ENCODE results near the gene COG4.

COG4 gene

DNA sequence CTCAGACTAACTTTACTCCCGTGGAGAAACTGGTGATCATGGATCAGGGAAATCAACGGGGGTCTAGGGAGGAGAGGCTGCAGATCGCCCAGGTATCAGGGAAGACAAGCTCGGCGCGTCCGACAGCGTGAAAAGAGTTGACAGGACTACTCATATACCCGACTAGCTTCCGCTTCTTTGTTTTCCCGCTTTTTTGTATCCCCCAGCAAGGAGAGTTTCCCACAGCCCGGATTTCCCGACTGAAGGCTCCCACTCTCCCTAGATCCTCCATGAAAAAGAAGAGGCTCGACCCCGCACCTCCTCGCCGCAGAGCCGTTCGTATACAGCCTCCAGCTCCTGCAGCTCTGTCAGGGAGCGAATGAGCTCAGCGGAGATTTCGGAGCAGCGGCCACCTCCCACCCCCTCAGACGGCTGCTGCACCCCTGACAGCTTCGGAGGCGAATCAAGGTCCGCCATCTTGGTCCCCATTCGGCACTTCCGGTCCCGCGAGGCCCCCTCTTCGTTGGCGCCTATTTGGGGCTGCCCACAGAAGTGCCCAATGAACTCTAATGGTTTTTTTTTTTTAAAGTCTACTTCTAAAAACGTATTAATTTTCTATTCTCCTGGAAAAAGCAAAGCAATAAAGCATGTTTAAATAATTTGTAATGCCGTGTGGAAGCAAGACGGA lies at the start of gene COG4:
Gene COG4 (minus strand): TSS at position 479 of the 667 bp plus-strand sequence. CDS start 11 bp downstream, at position 468.
- TF ChIP-seq EZH2 (IDR thresholded peaks at IDR 0.05; ENCODE audit: borderline replicate concordance, low read depth, low read length, severe bottlenecking), result no peak
- TF ChIP-seq, protein P1, sequence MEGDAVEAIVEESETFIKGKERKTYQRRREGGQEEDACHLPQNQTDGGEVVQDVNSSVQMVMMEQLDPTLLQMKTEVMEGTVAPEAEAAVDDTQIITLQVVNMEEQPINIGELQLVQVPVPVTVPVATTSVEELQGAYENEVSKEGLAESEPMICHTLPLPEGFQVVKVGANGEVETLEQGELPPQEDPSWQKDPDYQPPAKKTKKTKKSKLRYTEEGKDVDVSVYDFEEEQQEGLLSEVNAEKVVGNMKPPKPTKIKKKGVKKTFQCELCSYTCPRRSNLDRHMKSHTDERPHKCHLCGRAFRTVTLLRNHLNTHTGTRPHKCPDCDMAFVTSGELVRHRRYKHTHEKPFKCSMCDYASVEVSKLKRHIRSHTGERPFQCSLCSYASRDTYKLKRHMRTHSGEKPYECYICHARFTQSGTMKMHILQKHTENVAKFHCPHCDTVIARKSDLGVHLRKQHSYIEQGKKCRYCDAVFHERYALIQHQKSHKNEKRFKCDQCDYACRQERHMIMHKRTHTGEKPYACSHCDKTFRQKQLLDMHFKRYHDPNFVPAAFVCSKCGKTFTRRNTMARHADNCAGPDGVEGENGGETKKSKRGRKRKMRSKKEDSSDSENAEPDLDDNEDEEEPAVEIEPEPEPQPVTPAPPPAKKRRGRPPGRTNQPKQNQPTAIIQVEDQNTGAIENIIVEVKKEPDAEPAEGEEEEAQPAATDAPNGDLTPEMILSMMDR (IDR thresholded peaks at IDR 0.05; ENCODE audit: borderline replicate concordance, extremely low read depth, low read length, poor library complexity, severe bottlenecking), result no peak
- Histone ChIP-seq H3K79me2 (ENCODE audit: insufficient read depth, low read length) (peaks cover 76% of the 10 kb centered on the region), H3K9me3 (ENCODE audit: insufficient read depth, low read length, severe bottlenecking) (no peaks in the 10 kb centered on the region), H4K20me1 (ENCODE audit: insufficient read depth, low read length) (peaks cover 21% of the 10 kb centered on the region), H3K27ac (ENCODE audit: low read length) (peak within 1 kb of the TSS; percentile 97), H3K4me3 (ENCODE audit: low read depth in 1 of 2, low read length in 2 of 2) (peak within 1 kb of the TSS; percentile 69 to 71), H3K4me2 (ENCODE audit: insufficient read depth, low read length) (peak within 1 kb of the TSS; percentile 83), H3K36me3 (ENCODE audit: insufficient read depth, low read length) (peaks cover 39% of the 10 kb centered on the region), H2AFZ (ENCODE audit: low read depth, low read length) (peak within 1 kb of the TSS; percentile 94), H3K27me3 (ENCODE audit: insufficient read depth, low read length, poor library complexity) (no peaks in the 10 kb centered on the region), H3K4me1 (ENCODE audit: insufficient read depth, low read length) (peaks cover 57% of the 10 kb centered on the region), H3K9ac (ENCODE audit: low read depth, low read length) (peak within 1 kb of the TSS; percentile 88)
- DNase-seq, result peak; percentile 91
- ATAC-seq (ENCODE audit: insufficient read depth, low read depth), result peak; percentile 72

DNA sequence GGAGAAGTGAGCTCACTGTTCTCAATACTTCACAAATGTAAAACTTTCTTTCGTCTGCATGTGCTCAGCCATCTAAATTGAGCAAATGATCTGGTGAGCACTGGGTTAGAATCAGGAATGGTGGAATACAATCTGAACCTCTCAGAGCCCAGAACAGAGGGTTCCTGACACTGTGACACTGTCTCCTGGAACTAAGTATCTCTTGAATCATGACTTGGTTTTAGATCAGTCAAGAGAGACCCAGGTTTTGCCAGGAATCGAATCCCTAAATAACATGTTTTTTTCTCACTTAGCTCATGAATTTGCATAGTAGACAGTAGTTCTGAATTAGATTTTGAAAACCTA lies 49.5 kb upstream of the COG4 start:
- no peak overlapping the region for H2AFZ ChIP-seq (ENCODE audit: low read depth, low read length)
- peaks cover 68% of the 10 kb centered on the region for H3K36me3 ChIP-seq (ENCODE audit: insufficient read depth, low read length)
- H3K4me1 ChIP-seq (ENCODE audit: insufficient read depth, low read length), result no peaks in the 10 kb centered on the region
- no peak overlapping the region for H3K9ac ChIP-seq (ENCODE audit: low read depth, low read length)
- no peaks in the 10 kb centered on the region for H3K9me3 ChIP-seq (ENCODE audit: insufficient read depth, low read length, severe bottlenecking)
- no peak overlapping the region for H3K4me3 ChIP-seq (ENCODE audit: low read depth in 1 of 2, low read length in 2 of 2)
- H3K79me2 ChIP-seq (ENCODE audit: insufficient read depth, low read length), result peaks cover 3% of the 10 kb centered on the region; the same call in 1 of the 2 replicates
- peaks cover 63% of the 10 kb centered on the region for H4K20me1 ChIP-seq (ENCODE audit: insufficient read depth, low read length)
- no peak overlapping the region for H3K4me2 ChIP-seq (ENCODE audit: insufficient read depth, low read length)
- H3K27me3 ChIP-seq (ENCODE audit: insufficient read depth, low read length, poor library complexity), result no peaks in the 10 kb centered on the region
- DNase-seq (no peak), ATAC-seq (ENCODE audit: insufficient read depth, low read depth) (no peak)
- TF ChIP-seq, protein P1 (IDR thresholded peaks at IDR 0.05; ENCODE audit: borderline replicate concordance, extremely low read depth, low read length, poor library complexity, severe bottlenecking), result no peak
- TF ChIP-seq EZH2 (IDR thresholded peaks at IDR 0.05; ENCODE audit: borderline replicate concordance, low read depth, low read length, severe bottlenecking), result no peak
- no peak overlapping the region for H3K27ac ChIP-seq (ENCODE audit: low read length)

- no peak overlapping the region for H3K27ac ChIP-seq (ENCODE audit: low read length)
Measured at GRCh38 chr16:70572050-70572925, 48.9 kb upstream of the COG4 start.

More at GRCh38 chr16:70572050-70572925, 48.9 kb upstream of the COG4 start:
- Histone ChIP-seq H3K4me1 (ENCODE audit: insufficient read depth, low read length) (no peaks in the 10 kb centered on the region), H3K79me2 (ENCODE audit: insufficient read depth, low read length) (peaks cover 3% of the 10 kb centered on the region; the same call in 1 of the 2 replicates), H3K9me3 (ENCODE audit: insufficient read depth, low read length, severe bottlenecking) (no peaks in the 10 kb centered on the region), H3K27me3 (ENCODE audit: insufficient read depth, low read length, poor library complexity) (no peaks in the 10 kb centered on the region), H2AFZ (ENCODE audit: low read depth, low read length) (no peak overlapping the region), H3K4me3 (ENCODE audit: low read depth in 1 of 2, low read length in 2 of 2) (no peak overlapping the region), H3K36me3 (ENCODE audit: insufficient read depth, low read length) (peaks cover 74% of the 10 kb centered on the region), H4K20me1 (ENCODE audit: insufficient read depth, low read length) (peaks cover 65% of the 10 kb centered on the region), H3K9ac (ENCODE audit: low read depth, low read length) (no peak overlapping the region), H3K4me2 (ENCODE audit: insufficient read depth, low read length) (no peak overlapping the region)
- TF ChIP-seq, protein P1 (IDR thresholded peaks at IDR 0.05; ENCODE audit: borderline replicate concordance, extremely low read depth, low read length, poor library complexity, severe bottlenecking), result no peak
- no peak for TF ChIP-seq EZH2 (IDR thresholded peaks at IDR 0.05; ENCODE audit: borderline replicate concordance, low read depth, low read length, severe bottlenecking)
- ATAC-seq (ENCODE audit: insufficient read depth, low read depth) (no peak), DNase-seq (no peak)
